Choroid plexus epithelial cell (primary cell): ENCODE results near the gene RAP1GAP.
A peak's percentile ranks its signal among the peaks of the same experiment; 100 is the strongest.

ENCODE experiments used
- DNase-seq: peaks from one replicate; pipeline ENCODE4 v3.0.0-alpha.2; 2010; ENCODE audit warnings: low read depth
- H3K4me3 ChIP-seq: 2 replicates; pipeline ENCODE4 v1.5.1; 2011; ENCODE audit warnings: low read depth, mild to moderate bottlenecking, control low read depth, low read length, moderate library complexity
- CTCF ChIP-seq: conservative IDR thresholded peaks from 2 replicates; pipeline ENCODE4 v1.5.1; 2011; ENCODE audit warnings: low read depth, mild to moderate bottlenecking, control low read depth, inconsistent platforms, low read length, moderate library complexity

Gene RAP1GAP

GRCh38 chr1:21572735-21573277 is 96.4 kb downstream of the RAP1GAP start:
- no peak for TF ChIP-seq CTCF
- DNase-seq: no peak
- H3K4me3 ChIP-seq: no peak overlapping the region

- no peak for TF ChIP-seq CTCF
- DNase-seq: no peak
- H3K4me3 ChIP-seq: no peak overlapping the region
Measured at GRCh38 chr1:21572221-21572620, 96.9 kb downstream of the RAP1GAP start.

- DNase-seq: no peak
- H3K4me3 ChIP-seq: no peak overlapping the region
- TF ChIP-seq CTCF: no peak
Measured at GRCh38 chr1:21570885-21571284, 98.3 kb downstream of the RAP1GAP start.

GRCh38 chr1:21570528-21570875 is 98.7 kb downstream of the RAP1GAP start:
- no peak for TF ChIP-seq CTCF
- DNase-seq: no peak
- no peak overlapping the region for H3K4me3 ChIP-seq

GRCh38 chr1:21569820-21570527 is 99.2 kb downstream of the RAP1GAP start:
- no peak overlapping the region for H3K4me3 ChIP-seq
- TF ChIP-seq CTCF: no peak
- no peak for DNase-seq

GRCh38 chr1:21568809-21569385 is 100.3 kb downstream of the RAP1GAP start:
- no peak for TF ChIP-seq CTCF
- H3K4me3 ChIP-seq: no peak overlapping the region
- DNase-seq: no peak

GRCh38 chr1:21568006-21568746 is 101.0 kb downstream of the RAP1GAP start:
- no peak for TF ChIP-seq CTCF
- H3K4me3 ChIP-seq: no peak overlapping the region
- DNase-seq: peak; percentile 25
